MG63 (cell line): Measurements from ENCODE around the gene NEUROD1. TPM values are rescaled to one million over a fixed set of nuclear protein-coding genes. Genes with fewer than 3 reads are reported as not detected.

Experiments used
- total RNA-seq: library from RNA; depleted of rRNA; stranded (reverse); fragments of >200 nt; shearing (Covaris generic); gene quantifications from 2 replicates; pipeline ENCODE4 v1.2.3, GENCODE V29; 2014; ENCODE audit warnings: low replicate concordance; rRNA removed

Gene NEUROD1
- total RNA-seq, 1 experiment from 2014 or later = not detected

Other genes with a start within 250 kb of the NEUROD1 start
- gene ITGA4, start 223.1 kb downstream of the NEUROD1 start, total RNA-seq = 18.9 and 19.3 TPM in 2 replicates
- not detected in 2 replicates for gene CERKL, start 23.4 kb downstream of the NEUROD1 start, total RNA-seq
- gene ITPRID2, start 211.2 kb upstream of the NEUROD1 start, total RNA-seq = 47.7 and 58.0 TPM in 2 replicates